Neuronal stem cell (in vitro differentiated cells): Measurements from ENCODE around the gene OBP2B.
"Not testable (repeated sequence)": the region's sequence is repeated elsewhere in the genome, so short reads cannot be mapped to it uniquely, and the experiment has no call there.

Source experiments
- DNase-seq: peaks from one replicate; pipeline ENCODE4 v3.0.0-alpha.2; 2013; ENCODE audit warnings: low spot score
- H2AFZ ChIP-seq: one replicate; pipeline ENCODE4 v1.6.1; 2013; ENCODE audit warnings: mild to moderate bottlenecking, low read length, inconsistent platforms
- H2AK5ac ChIP-seq: 2 replicates; pipeline ENCODE4 v1.6.1; 2013; ENCODE audit warnings: low read depth, mild to moderate bottlenecking, inconsistent platforms, low read length, moderate library complexity, mixed read lengths
- H2BK120ac ChIP-seq: 2 replicates; pipeline ENCODE4 v1.6.1; 2013; ENCODE audit warnings: low read depth, mild to moderate bottlenecking, inconsistent platforms, low read length, moderate library complexity, mixed read lengths
- H2BK12ac ChIP-seq: one replicate; pipeline ENCODE4 v1.6.1; 2013; ENCODE audit warnings: low read length, inconsistent platforms
- H2BK15ac ChIP-seq: 2 replicates; pipeline ENCODE4 v1.6.1; 2013; ENCODE audit warnings: mild to moderate bottlenecking, low read length, inconsistent platforms, mixed read lengths
- H2BK5ac ChIP-seq: one replicate; pipeline ENCODE4 v1.6.1; 2013; ENCODE audit warnings: inconsistent platforms, mild to moderate bottlenecking, low read length, moderate library complexity
- H3K14ac ChIP-seq: one replicate; pipeline ENCODE4 v1.6.1; 2013; ENCODE audit warnings: low read length, inconsistent platforms
- H3K18ac ChIP-seq: 2 replicates; pipeline ENCODE4 v1.6.1; 2013; ENCODE audit warnings: low read length, inconsistent platforms
- H3K23ac ChIP-seq: 2 replicates; pipeline ENCODE4 v1.6.1; 2013; ENCODE audit warnings: low read depth, mild to moderate bottlenecking, mixed read lengths, low read length, inconsistent platforms; ENCODE audit not compliant: poor library complexity
- H3K27ac ChIP-seq: replicated peaks from 3 replicates; pipeline ENCODE4 v1.5.1; 2013; ENCODE audit warnings: low read length, inconsistent platforms
- H3K27me3 ChIP-seq, 3 experiments: 2 replicates each; pipeline ENCODE4 v1.6.1; 2013; ENCODE audit warnings: low read length in 3 of 3, mild to moderate bottlenecking in 2 of 3, inconsistent platforms in 1 of 3, low read depth in 1 of 3, mixed read lengths in 1 of 3, moderate library complexity in 1 of 3; ENCODE audit not compliant: control insufficient read depth in 3 of 3, insufficient read depth in 3 of 3
- H3K36me3 ChIP-seq, 2 donors: replicated peaks in 1 of 2; 2 replicates each; pipeline ENCODE4 v1.6.1; 2013; ENCODE audit warnings: low read length in 2 of 2; ENCODE audit not compliant: control insufficient read depth in 2 of 2, insufficient read depth in 2 of 2
- H3K4ac ChIP-seq: 2 replicates; pipeline ENCODE4 v1.6.1; 2013; ENCODE audit warnings: inconsistent platforms, mild to moderate bottlenecking, low read length, moderate library complexity
- H3K4me1 ChIP-seq, 2 donors: 1 replicate in 1 of 2; 2 replicates in 1 of 2; pipeline ENCODE4 v1.6.1; 2013; ENCODE audit warnings: low read length in 2 of 2, low read depth in 1 of 2; ENCODE audit not compliant: control insufficient read depth in 2 of 2, insufficient read depth in 1 of 2
- H3K4me2 ChIP-seq: one replicate; pipeline ENCODE4 v1.6.1; 2013; ENCODE audit warnings: mild to moderate bottlenecking, low read length, inconsistent platforms; ENCODE audit not compliant: insufficient read depth, poor library complexity, severe bottlenecking
- H3K4me3 ChIP-seq, 2 donors: 2 replicates each; pipeline ENCODE4 v1.5.1; 2013; ENCODE audit warnings: low read length in 2 of 2, mild to moderate bottlenecking in 2 of 2, inconsistent platforms in 1 of 2, moderate library complexity in 1 of 2
- H3K79me1 ChIP-seq: one replicate; pipeline ENCODE4 v1.6.1; 2013; ENCODE audit warnings: low read depth, mild to moderate bottlenecking, inconsistent platforms, low read length, moderate library complexity
- H3K9ac ChIP-seq: one replicate; pipeline ENCODE4 v1.6.1; 2013; ENCODE audit warnings: mild to moderate bottlenecking, low read depth, low read length, inconsistent platforms; ENCODE audit not compliant: poor library complexity
- H3K9me3 ChIP-seq, 2 donors: replicated peaks in 1 of 2; 2 replicates each; pipeline versions ENCODE3 to v1.6.1; 2013; ENCODE audit warnings: low read length in 2 of 2, mild to moderate bottlenecking in 2 of 2, inconsistent platforms in 1 of 2, low read depth in 1 of 2, mixed read lengths in 1 of 2, moderate library complexity in 1 of 2; ENCODE audit not compliant: control insufficient read depth in 2 of 2, insufficient read depth in 1 of 2
- H4K8ac ChIP-seq: one replicate; pipeline ENCODE4 v1.6.1; 2013; ENCODE audit warnings: low read depth, mild to moderate bottlenecking, inconsistent platforms, low read length, moderate library complexity
- H4K91ac ChIP-seq: one replicate; pipeline ENCODE4 v1.6.1; 2013; ENCODE audit warnings: low read length, low read depth, mild to moderate bottlenecking, inconsistent platforms; ENCODE audit not compliant: poor library complexity
- WGBS, 2 donors: extraction: QIAGEN DNeasy Blood & Tissue Kit; methylation state at CpG; one replicate each; pipeline ENCODE4 v1.1.7; 2013; ENCODE audit warnings: missing lambda C conversion rate in 2 of 2, mixed read lengths in 1 of 2; ENCODE audit not compliant: insufficient read length in 2 of 2, insufficient replicate concordance in 1 of 2; ENCODE audit errors: extremely low coverage in 2 of 2; 5-methylcytosine and 5-hydroxymethylcytosine counted together

The OBP2B gene

DNA sequence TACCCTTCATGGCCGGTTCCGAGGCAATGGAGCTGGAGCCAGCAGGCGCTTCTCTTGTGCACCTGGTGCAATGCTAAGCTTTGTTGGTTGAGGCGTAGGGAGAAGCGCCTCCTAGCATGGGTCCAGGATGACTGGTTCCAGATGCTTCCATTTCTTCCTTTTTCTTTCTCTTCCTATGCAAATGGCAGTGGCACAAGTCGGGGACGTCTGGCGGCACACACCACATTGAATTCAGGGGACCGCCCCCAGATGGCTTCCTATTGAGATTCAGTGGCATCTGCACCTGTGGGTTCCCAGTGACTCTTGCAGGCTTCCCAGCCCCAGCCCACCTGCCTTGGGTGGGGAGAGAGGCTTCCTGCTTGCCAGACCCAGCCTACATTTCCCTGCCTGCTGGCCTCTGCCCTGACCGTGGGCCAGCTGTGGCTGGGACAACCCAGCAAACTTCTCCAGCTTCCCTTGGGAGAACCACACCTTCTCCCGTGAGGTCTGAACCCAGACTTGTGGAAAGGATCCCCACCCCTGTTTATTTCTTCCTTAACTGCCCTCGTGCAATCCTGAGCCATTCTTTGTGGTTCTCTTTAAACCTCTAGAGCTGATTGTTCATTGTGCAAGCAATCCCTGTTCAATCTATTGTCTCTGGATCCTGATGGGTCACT, 8.4 kb upstream of the OBP2B start:
- H3K27ac ChIP-seq, H2BK5ac ChIP-seq, H3K9me3 ChIP-seq, DNase-seq, H3K4me1 ChIP-seq, H3K23ac ChIP-seq, H2AFZ ChIP-seq, H2BK120ac ChIP-seq, H3K18ac ChIP-seq, H2AK5ac ChIP-seq, H3K9ac ChIP-seq, H3K36me3 ChIP-seq, H3K4me2 ChIP-seq, H3K4me3 ChIP-seq, H3K14ac ChIP-seq, H3K4ac ChIP-seq, H3K79me1 ChIP-seq, H2BK15ac ChIP-seq, H4K91ac ChIP-seq, H2BK12ac ChIP-seq, H4K8ac ChIP-seq: not testable (repeated sequence)
- peaks cover 0 to 12% (median 2%) of the 10 kb centered on the region in 3 experiments for H3K27me3 ChIP-seq
- no CpG with 5 or more reads among the region's 12 CpGs for WGBS, 2 donors

DNA sequence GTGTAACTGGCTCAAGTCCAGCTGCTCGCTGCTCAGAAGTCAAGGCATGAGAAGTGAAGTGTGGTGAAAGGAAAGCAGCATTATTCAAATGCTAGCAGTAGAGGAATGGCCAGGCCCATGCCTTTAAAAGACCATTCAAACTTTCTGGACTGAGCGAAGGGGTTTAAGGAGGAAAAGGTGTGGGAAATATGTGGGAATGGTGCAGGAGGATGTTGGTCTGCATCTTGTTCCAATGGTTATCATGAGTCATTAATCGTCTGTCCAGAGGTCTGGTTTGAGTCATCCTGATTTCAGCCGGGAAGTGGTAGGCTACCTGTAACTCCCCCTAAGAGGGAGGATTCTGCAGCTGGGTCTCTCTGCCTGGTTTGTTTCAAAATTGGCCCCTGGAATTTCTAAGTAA, 5.2 kb upstream of the OBP2B start:
- H3K79me1 ChIP-seq, H2AFZ ChIP-seq, H2AK5ac ChIP-seq, H3K9me3 ChIP-seq, H3K4me1 ChIP-seq, DNase-seq, H3K4me2 ChIP-seq, H3K18ac ChIP-seq, H3K14ac ChIP-seq, H4K91ac ChIP-seq, H3K4me3 ChIP-seq, H2BK12ac ChIP-seq, H3K36me3 ChIP-seq, H2BK15ac ChIP-seq, H3K9ac ChIP-seq, H2BK120ac ChIP-seq, H3K23ac ChIP-seq, H4K8ac ChIP-seq, H2BK5ac ChIP-seq, H3K4ac ChIP-seq, H3K27ac ChIP-seq: not testable (repeated sequence)
- WGBS, 2 donors, result no CpG with 5 or more reads among the region's 4 CpGs
- H3K27me3 ChIP-seq, result peaks cover 0 to 15% (median 8%) of the 10 kb centered on the region in 3 experiments

DNA sequence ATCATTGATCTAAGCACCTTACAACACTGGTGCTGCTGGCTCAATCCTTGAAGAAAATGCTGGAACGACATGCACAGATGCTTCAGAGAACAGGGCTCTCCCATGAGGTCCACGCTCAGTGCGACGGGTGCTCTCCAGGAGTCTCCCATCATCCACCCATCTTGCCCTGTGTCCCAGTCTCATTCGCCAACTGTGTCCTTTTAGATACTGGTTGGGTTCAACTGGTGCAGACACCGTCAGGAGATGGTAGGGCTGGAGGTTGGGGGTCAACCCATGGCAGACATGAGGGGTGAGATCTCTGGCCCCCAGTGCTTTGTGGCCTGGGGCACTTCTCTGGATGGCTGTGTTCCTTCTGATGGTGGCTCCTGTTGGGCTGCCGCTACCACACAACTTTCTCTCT, 1.6 kb upstream of the OBP2B start:
- no peak overlapping the region for H2BK15ac ChIP-seq
- peak overlapping the region; percentile 19 for H2AK5ac ChIP-seq
- H3K18ac ChIP-seq, result peak overlapping the region; percentile 19
- H3K36me3 ChIP-seq, result no peaks in the 10 kb centered on the region
- H2BK5ac ChIP-seq, result no peak overlapping the region
- H3K27ac ChIP-seq, result no peak overlapping the region
- H3K9me3 ChIP-seq, result peaks cover 0 to 8% of the 10 kb centered on the region in 2 donors
- H2BK12ac ChIP-seq, result no peak overlapping the region
- H3K4ac ChIP-seq, result no peak overlapping the region
- no peak overlapping the region for H3K9ac ChIP-seq
- H3K14ac ChIP-seq, result no peak overlapping the region
- no peaks in the 10 kb centered on the region for H3K4me1 ChIP-seq
- no CpG with 5 or more reads among the region's 7 CpGs for WGBS, 2 donors
- H3K4me3 ChIP-seq, result no peak overlapping the region
- H4K91ac ChIP-seq, result no peak overlapping the region
- peaks cover 0 to 26% (median 5%) of the 10 kb centered on the region in 3 experiments for H3K27me3 ChIP-seq
- H3K79me1 ChIP-seq, result no peaks in the 10 kb centered on the region
- H2BK120ac ChIP-seq, result no peak overlapping the region
- DNase-seq, result no peak
- peak overlapping the region; percentile 55 for H3K23ac ChIP-seq
- no peak overlapping the region for H2AFZ ChIP-seq
- H3K4me2 ChIP-seq, result no peak overlapping the region
- no peak overlapping the region for H4K8ac ChIP-seq

- Histone ChIP-seq H3K14ac (no peak overlapping the region), H2AFZ (no peak overlapping the region), H4K91ac (no peak overlapping the region), H3K27me3 (peaks cover 0 to 30% (median 5%) of the 10 kb centered on the region in 3 experiments), H3K4me2 (no peak overlapping the region), H2BK12ac (no peak overlapping the region), H3K4me1 (no peaks in the 10 kb centered on the region), H3K23ac (no peak overlapping the region), H2AK5ac (no peak overlapping the region), H3K79me1 (no peaks in the 10 kb centered on the region), H4K8ac (no peak overlapping the region), H2BK120ac (no peak overlapping the region), H3K27ac (no peak overlapping the region), H3K36me3 (no peaks in the 10 kb centered on the region), H2BK5ac (no peak overlapping the region), H3K9me3 (peaks cover 0 to 8% of the 10 kb centered on the region in 2 donors), H3K9ac (no peak overlapping the region), H2BK15ac (no peak overlapping the region), H3K4me3 (no peak overlapping the region), H3K18ac (no peak overlapping the region), H3K4ac (no peak overlapping the region)
- DNase-seq, result no peak
- WGBS, 2 donors, result no CpG with 5 or more reads among the region's 7 CpGs
These were observed 1.1 kb upstream of the OBP2B start for GRCh38 chr9:133210202-133210532.
